H1 (cell line): ENCODE measurements around the gene CTIF. TPM values are rescaled to one million over a fixed set of nuclear protein-coding genes. Genes with fewer than 3 reads are reported as not detected.

Experiments
- ATF3 ChIP-seq: IDR thresholded peaks from 2 replicates; pipeline ENCODE4 v1.6.1; 2011; ENCODE audit warnings: low read depth, mild to moderate bottlenecking, low read length; ENCODE audit not compliant: insufficient read depth
- CHD1 ChIP-seq: IDR thresholded peaks from 2 replicates; pipeline ENCODE4 v1.6.1; 2012; ENCODE audit warnings: low read depth, low read length, improper control_type of control experiment
- CREB1 ChIP-seq: IDR thresholded peaks from 2 replicates; pipeline ENCODE4 v1.6.1; 2012; ENCODE audit warnings: inconsistent platforms
- GABPA ChIP-seq: IDR thresholded peaks from 2 replicates; pipeline ENCODE4 v1.6.1; 2011; ENCODE audit warnings: mild to moderate bottlenecking, low read length, moderate library complexity, borderline replicate concordance; ENCODE audit not compliant: insufficient read depth
- SIX5 ChIP-seq: IDR thresholded peaks from 2 replicates; pipeline ENCODE4 v1.6.1; 2011; ENCODE audit warnings: mild to moderate bottlenecking, low read depth, low read length
- SP2 ChIP-seq: IDR thresholded peaks from 2 replicates; pipeline ENCODE4 v1.6.1; 2012; ENCODE audit warnings: mild to moderate bottlenecking, low read length, inconsistent platforms
- TAF7 ChIP-seq: optimal IDR thresholded peaks from 2 replicates; pipeline ENCODE3; 2011; ENCODE audit warnings: low read depth, mild to moderate bottlenecking, inconsistent platforms, low read length, moderate library complexity, borderline replicate concordance
- polyA plus RNA-seq, 7 experiments: library from polyadenylated mRNA; depleted of rRNA in 3 of 7; stranded (reverse) in 5 of 7; unstranded in 2 of 7; fragments of >200 nt in 5 of 7; fragments of 200-250 nt in 2 of 7; gene quantifications; 1 replicate in 5 of 7; 2 replicates in 1 of 7; 4 replicates in 1 of 7; pipeline versions ENCODE4 v1.2.1 to v1.2.3, GENCODE V29; 2011 to 2013; ENCODE audit warnings: missing spikeins in 2 of 7, mixed read lengths in 2 of 7
- total RNA-seq: library from RNA; stranded (reverse); fragmentation: NEBNext Ultra II Directional; extraction: Animal tissue kit (Norgen Biotek cat#: 25700); gene quantifications from 2 replicates; pipeline ENCODE4 v1.2.1, GENCODE V29; 2021

CTIF gene
- total and polyA plus RNA-seq, 2 of the 8 experiments (the other 6 are each of a cell fraction or from before 2014, with no cell fraction given): 9.0 to 17.8 TPM

- no peak for TF ChIP-seq SIX5
- no peak for TF ChIP-seq CREB1
- TF ChIP-seq GABPA: no peak
- no peak for TF ChIP-seq SP2
- no peak for TF ChIP-seq ATF3
- no peak for TF ChIP-seq TAF7
- TF ChIP-seq CHD1: no peak
Measured at GRCh38 chr18:48689548-48689947, 150.7 kb downstream of the CTIF start (continued).
